ENCODE measurements around the gene TNFRSF21.
A peak's percentile ranks its signal among the peaks of the same experiment; 100 is the strongest.
"Not testable (repeated sequence)": the region's sequence is repeated elsewhere in the genome, so short reads cannot be mapped to it uniquely, and the experiment has no call there.

TNFRSF21 gene

GRCh38 chr6:47288267-47289090, 21.2 kb downstream of the TNFRSF21 start:
- DNase-seq (ENCODE audit: low read depth) = no peak

DNA sequence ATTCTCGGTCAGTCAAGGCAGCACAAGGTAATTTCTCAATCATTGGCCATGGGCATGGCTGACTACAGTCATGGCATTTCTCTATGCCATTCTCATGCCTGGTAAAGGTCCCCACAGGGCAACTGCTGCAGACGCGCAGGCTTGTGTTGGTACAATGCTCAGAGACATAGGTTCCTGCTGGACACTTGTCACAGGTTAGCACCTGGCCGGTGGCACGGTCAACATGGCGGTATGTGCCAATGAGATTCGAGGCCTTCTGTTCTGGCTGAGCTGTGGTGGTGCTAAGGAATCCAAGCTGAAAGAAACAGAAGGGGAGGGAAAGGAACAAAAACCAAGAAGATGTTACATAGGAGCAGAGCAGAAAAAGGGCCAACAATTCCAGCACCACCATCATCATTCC, 23.4 kb downstream of the TNFRSF21 start:
- DNase-seq (ENCODE audit: low read depth) = no peak

GRCh38 chr6:47283993-47284392, 25.7 kb downstream of the TNFRSF21 start:
- DNase-seq (ENCODE audit: low read depth) = no peak

GRCh38 chr6:47278545-47278944, 31.2 kb downstream of the TNFRSF21 start:
- peak; percentile 82 for DNase-seq (ENCODE audit: low read depth)

- DNase-seq (ENCODE audit: low read depth) = no peak
Measured at GRCh38 chr6:47277702-47278101, 32.0 kb downstream of the TNFRSF21 start.

DNA sequence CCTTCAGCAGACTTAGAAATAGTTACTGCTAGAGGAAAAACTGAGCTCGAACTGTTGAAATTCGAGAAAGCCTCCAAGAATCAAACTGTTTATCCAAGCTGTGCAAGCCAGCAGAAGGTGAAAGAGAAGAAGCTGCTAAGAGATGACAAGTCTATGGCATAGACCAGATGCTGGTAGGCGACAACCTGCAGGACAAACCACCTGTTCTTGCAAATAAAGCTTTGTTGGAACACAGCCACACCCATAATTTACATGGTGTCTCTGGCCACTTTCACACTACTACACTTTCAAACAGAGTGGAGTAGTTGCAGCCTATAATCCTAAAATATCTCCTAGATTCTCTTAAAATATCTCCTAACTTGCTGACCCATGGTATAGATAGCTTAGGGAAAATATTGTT, 33.3 kb downstream of the TNFRSF21 start:
- DNase-seq (ENCODE audit: low read depth) = no peak

- no peak for DNase-seq (ENCODE audit: low read depth)
Measured at GRCh38 chr6:47275640-47276039, 34.1 kb downstream of the TNFRSF21 start.

DNA sequence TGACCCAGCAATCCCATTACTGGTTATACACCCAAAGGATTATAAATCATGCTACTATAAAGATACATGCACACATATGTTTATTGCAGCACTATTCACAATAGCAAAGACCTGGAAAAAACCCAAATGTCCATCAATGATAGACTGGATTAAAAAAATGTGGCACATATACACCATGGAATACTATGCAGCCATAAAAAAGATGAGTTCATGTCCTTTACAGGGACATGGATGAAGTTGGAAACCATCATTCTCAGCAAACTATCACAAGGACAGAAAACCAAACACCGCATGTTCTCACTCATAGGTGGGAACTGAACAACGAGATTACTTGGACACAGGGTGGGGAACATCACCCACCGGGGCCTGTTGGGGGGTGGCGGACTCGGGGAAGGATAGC, 34.6 kb downstream of the TNFRSF21 start:
- DNase-seq (ENCODE audit: low read depth) = not testable (repeated sequence)

DNA sequence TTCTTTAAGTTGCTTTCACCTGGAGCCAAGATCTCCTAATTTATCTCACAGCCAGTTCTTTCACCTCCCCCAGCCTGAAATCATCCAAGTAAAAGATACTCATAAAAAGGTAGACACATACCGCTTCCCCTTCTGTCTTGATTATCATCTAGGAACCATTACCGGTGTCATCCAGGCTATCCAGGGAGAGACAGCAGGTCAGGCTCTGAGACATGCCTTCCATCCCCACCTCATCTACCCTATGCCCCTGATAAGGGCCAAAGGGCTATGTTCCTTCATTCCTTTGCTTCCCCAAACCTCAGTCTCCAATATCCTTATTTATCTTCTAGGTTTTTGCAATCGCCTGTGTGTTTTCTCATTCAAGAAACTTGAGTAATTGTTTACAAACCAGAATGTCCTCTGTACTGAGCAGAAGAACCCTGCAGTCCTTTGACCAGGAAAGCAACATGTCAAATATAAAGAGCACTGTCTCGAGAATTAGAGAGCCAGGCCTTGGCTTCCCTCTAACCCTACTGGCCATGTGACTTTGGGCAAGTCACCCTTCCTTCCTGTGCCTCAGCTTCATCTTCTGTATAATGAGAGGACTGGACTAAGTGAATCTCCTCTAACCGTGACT, 41.0 kb downstream of the TNFRSF21 start:
- DNase-seq (ENCODE audit: low read depth) = no peak

DNA sequence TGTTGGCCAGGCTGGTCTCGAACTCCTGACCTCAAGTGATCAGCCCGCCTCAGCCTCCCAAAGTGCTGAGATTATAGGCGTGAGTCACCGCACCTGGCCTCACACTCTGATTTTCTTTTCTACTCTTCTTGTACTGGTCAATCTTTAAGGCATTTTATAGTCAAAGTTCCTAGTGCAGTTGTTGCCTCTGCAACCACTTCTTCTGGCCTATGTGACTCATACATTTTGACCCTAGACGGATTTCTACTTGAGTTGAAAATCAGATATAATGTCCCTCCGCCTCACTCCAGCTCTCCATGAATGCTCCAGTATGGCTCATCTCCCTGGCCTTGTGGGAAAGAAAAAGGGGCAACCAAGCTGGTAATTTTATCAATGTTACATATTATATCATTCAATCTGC, 42.4 kb downstream of the TNFRSF21 start:
- no peak for DNase-seq (ENCODE audit: low read depth)

- DNase-seq (ENCODE audit: low read depth) = no peak
Measured at GRCh38 chr6:47265971-47266370, 43.7 kb downstream of the TNFRSF21 start.

DNA sequence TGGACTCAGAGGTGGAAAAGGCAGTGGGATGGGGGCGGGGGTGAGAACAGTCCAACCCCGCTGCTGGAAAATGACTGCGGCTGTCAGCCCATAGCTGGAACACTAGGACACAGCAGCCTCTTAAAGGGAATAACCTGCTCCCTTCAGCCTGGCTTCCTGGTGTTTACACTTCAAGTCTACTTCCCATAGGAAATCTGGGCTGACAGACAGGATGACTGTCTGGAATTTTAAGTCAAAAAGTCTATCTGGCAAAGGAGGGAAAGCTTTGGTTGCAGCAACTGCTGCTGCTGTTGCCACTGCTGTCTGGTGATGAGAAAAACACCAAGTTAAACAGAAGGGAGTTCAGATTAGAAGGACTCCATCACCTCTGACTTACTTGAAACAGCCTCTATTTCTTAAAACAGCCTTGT, 44.9 kb downstream of the TNFRSF21 start:
- no peak for DNase-seq (ENCODE audit: low read depth)

GRCh38 chr6:47263268-47263667, 46.4 kb downstream of the TNFRSF21 start:
- no peak for DNase-seq (ENCODE audit: low read depth)

DNA sequence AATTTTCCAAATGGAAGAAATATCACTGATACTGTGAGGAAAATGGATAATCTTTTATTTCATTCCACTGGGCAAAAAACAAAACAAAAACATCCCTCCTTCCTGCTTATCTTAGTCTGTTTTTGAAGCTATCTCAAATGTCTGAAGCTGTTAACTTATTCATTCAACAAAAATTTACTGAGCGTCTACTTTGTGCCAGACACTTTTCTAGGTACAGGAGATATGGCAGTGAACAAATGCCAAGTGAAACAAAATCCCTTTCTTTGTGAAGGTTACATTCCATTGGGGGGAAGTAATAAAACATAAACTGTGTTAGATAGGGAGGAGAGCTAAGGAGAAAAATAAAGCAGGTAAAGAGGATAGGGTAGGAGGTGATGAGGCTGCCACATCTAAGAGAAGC, 47.5 kb downstream of the TNFRSF21 start:
- DNase-seq (ENCODE audit: low read depth) = no peak

- no peak for DNase-seq (ENCODE audit: low read depth)
Measured at GRCh38 chr6:47261191-47261590, 48.5 kb downstream of the TNFRSF21 start.

- DNase-seq (ENCODE audit: low read depth) = no peak
Measured at GRCh38 chr6:47260021-47260420, 49.7 kb downstream of the TNFRSF21 start.

GRCh38 chr6:47258724-47259347, 50.9 kb downstream of the TNFRSF21 start:
- no peak for DNase-seq (ENCODE audit: low read depth)

- no peak for DNase-seq (ENCODE audit: low read depth)
Measured at GRCh38 chr6:47256981-47257730, 52.5 kb downstream of the TNFRSF21 start.

DNA sequence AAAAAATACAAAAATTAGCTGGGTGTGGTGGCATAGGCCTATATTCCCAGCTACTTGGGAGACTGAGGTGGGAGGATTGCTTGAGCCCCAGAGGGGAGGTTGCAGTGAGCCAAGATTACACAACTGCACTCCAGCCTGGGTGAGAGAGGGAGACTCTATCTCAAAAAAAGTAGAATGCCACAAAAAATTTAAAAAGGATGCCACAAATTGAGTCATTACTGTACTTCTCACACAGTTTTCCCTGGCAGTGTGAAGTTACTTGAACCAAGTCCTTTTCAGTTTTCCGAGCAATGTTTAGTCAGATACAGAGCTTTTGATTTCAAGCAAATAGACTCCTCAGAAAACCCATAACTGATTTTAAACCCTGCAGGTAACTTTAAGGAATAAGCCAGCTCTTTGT, 53.3 kb downstream of the TNFRSF21 start:
- no peak for DNase-seq (ENCODE audit: low read depth)

DNA sequence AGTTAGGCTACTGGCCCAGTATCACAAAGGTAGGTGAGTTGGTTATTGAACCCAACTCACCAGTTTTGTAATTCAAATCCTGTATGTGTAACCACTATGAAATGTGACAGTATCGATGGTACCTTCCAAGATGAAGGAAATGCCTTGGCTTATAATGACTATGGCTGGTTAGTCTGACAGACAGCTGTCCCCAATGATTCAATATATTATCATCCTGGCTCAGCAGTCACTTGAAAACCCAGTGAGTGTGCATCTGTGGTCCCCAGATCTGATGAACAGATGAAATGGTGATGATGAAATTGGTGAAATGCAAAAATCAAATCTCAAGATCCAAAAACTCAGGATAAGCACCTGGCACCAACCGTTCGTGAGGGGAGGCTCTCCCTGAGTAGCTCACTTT, 54.8 kb downstream of the TNFRSF21 start:
- DNase-seq (ENCODE audit: low read depth) = no peak

GRCh38 chr6:47254051-47254450, 55.7 kb downstream of the TNFRSF21 start:
- DNase-seq (ENCODE audit: low read depth) = no peak

- DNase-seq (ENCODE audit: low read depth) = no peak
Measured at GRCh38 chr6:47253136-47253535, 56.6 kb downstream of the TNFRSF21 start.

DNA sequence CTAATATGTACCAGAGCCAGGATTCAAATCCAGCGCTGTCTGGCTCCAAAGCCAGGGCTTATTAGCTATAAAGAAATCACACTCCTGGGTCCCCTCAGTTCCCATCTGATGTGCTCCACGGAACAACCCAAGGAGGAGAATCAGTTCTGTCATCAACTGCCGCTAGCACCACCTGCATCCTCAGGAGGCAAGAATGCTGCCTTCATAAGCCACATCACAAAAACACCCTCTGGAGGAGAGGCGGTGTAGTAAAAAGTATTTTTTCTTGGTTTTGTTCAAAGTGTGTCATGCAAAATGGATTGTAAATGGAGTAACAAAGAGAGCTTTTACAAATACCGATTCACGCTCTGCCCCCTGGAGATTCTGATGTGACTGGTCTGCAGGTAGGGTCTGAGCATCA, 57.1 kb downstream of the TNFRSF21 start:
- DNase-seq (ENCODE audit: low read depth) = no peak

Data from fibroblast of gingiva (primary cell).